GM23338 (cell line): ENCODE data around the gene TMEM212. TPM values are rescaled to one million over a fixed set of nuclear protein-coding genes. Genes with fewer than 3 reads are reported as not detected.
A peak's percentile ranks its signal among the peaks of the same experiment; 100 is the strongest.

Experiments used
- ATAC-seq: fragments of 200-7000 bp; cut with Tn5 transposase; 3 replicates; pipeline ENCODE4 v1.9.1; 2020
- DNase-seq: peaks from one replicate; pipeline ENCODE4 v3.0.0-alpha.2; 2015; ENCODE audit warnings: low spot score
- H2AFZ ChIP-seq: fragments of 200-600 bp; sonication (generic); 2 replicates; pipeline ENCODE4 v1.8.0; 2016; ENCODE audit warnings: antibody characterized with exemption, mild to moderate bottlenecking, moderate library complexity
- H3F3A ChIP-seq: fragments of 200-600 bp; sonication (generic); replicated peaks from 2 replicates; pipeline ENCODE4 v1.8.0; 2017; ENCODE audit warnings: antibody characterized with exemption, mixed run types, low read depth
- H3K27ac ChIP-seq: fragments of 200-600 bp; sonication (generic); 2 replicates; pipeline ENCODE4 v1.6.1; 2016; ENCODE audit warnings: low read depth
- H3K27me3 ChIP-seq: fragments of 200-600 bp; sonication (generic); 2 replicates; pipeline ENCODE4 v1.8.0; 2016; ENCODE audit warnings: mild to moderate bottlenecking, mixed run types, moderate library complexity; ENCODE audit not compliant: insufficient read depth
- H3K36me3 ChIP-seq: fragments of 200-600 bp; sonication (generic); 2 replicates; pipeline ENCODE4 v1.8.0; 2016; ENCODE audit warnings: mild to moderate bottlenecking; ENCODE audit not compliant: insufficient read depth
- H3K4me1 ChIP-seq: fragments of 200-600 bp; sonication (generic); 2 replicates; pipeline ENCODE4 v1.8.0; 2016; ENCODE audit warnings: mild to moderate bottlenecking, moderate library complexity; ENCODE audit not compliant: insufficient read depth
- H3K4me2 ChIP-seq: fragments of 200-600 bp; sonication (generic); 2 replicates; pipeline ENCODE4 v1.7.1; 2017; ENCODE audit warnings: mixed run types
- H3K4me3 ChIP-seq: fragments of 200-600 bp; sonication (generic); 2 replicates; pipeline ENCODE4 v1.6.1; 2016; ENCODE audit warnings: mixed run types
- H3K79me2 ChIP-seq: fragments of 200-600 bp; sonication (generic); replicated peaks from 2 replicates; pipeline ENCODE4 v1.8.0; 2017; ENCODE audit warnings: mild to moderate bottlenecking; ENCODE audit not compliant: insufficient read depth
- H3K9me2 ChIP-seq: fragments of 200-600 bp; sonication (generic); 2 replicates; pipeline ENCODE4 v1.8.0; 2017; ENCODE audit not compliant: insufficient read depth
- H4K20me1 ChIP-seq: fragments of 200-600 bp; sonication (generic); replicated peaks from 2 replicates; pipeline ENCODE4 v1.8.0; 2017; ENCODE audit warnings: mild to moderate bottlenecking; ENCODE audit not compliant: insufficient read depth
- H3K27ac Mint-ChIP-seq: 2 replicates; pipeline ENCODE4 v1.8.0; 2020; ENCODE audit warnings: inconsistent platforms, mild to moderate bottlenecking, moderate library complexity, mixed read lengths
- H3K27me3 Mint-ChIP-seq: 3 replicates; pipeline ENCODE4 v1.8.0; 2022; ENCODE audit warnings: low read depth, mild to moderate bottlenecking, moderate library complexity, mixed read lengths, inconsistent platforms; ENCODE audit not compliant: insufficient read depth, poor library complexity
- H3K36me3 Mint-ChIP-seq: 3 replicates; pipeline ENCODE4 v1.8.0; 2021; ENCODE audit warnings: low read depth, mild to moderate bottlenecking, inconsistent platforms, moderate library complexity, mixed read lengths
- H3K4me1 Mint-ChIP-seq: 3 replicates; pipeline ENCODE4 v1.8.0; 2020; ENCODE audit warnings: mild to moderate bottlenecking, inconsistent platforms, mixed read lengths
- H3K4me3 Mint-ChIP-seq: 3 replicates; pipeline ENCODE4 v1.8.0; 2021; ENCODE audit warnings: moderate library complexity, mild to moderate bottlenecking, inconsistent platforms, mixed read lengths
- H3K9me3 Mint-ChIP-seq: 3 replicates; pipeline ENCODE4 v1.8.0; 2020; ENCODE audit warnings: moderate library complexity, mild to moderate bottlenecking, inconsistent platforms, mixed read lengths
- REST ChIP-seq: IDR thresholded peaks from one replicate; pipeline ENCODE4 v1.6.1; 2018; ENCODE audit warnings: antibody characterized with exemption; ENCODE audit not compliant: unreplicated experiment
- ZNF114 ChIP-seq: fragments of 250-450 bp; sonication (Bioruptor Pico); IDR thresholded peaks from 2 replicates; pipeline ENCODE4 v1.5.0; 2020; ENCODE audit warnings: mild to moderate bottlenecking, moderate library complexity
- ZNF462 ChIP-seq: fragments of 250-450 bp; sonication (Bioruptor Pico); IDR thresholded peaks from 2 replicates; pipeline ENCODE4 v1.5.0; 2020; ENCODE audit warnings: mild to moderate bottlenecking, moderate library complexity
- polyA plus RNA-seq: library from polyadenylated mRNA; unstranded; fragments of >200 nt; fragmentation: Nextera tagmentation; extraction: Ambion mirVana; gene quantifications from 2 replicates; pipeline ENCODE4 v1.2.1, GENCODE V29; 2016
- total RNA-seq: library from RNA; depleted of rRNA; stranded (reverse); fragments of >200 nt; shearing (Covaris generic); gene quantifications from 2 replicates; pipeline ENCODE4 v1.2.3, GENCODE V29; 2014

The TMEM212 gene
- total and polyA plus RNA-seq, 2 experiments from 2014 or later = not detected

GRCh38 chr3:171898192-171898591 is 55.0 kb downstream of the TMEM212 start:
- TF ChIP-seq ZNF114 = no peak
- DNase-seq (no peak), ATAC-seq (no peak)
- Histone ChIP-seq H3F3A (no peaks in the 10 kb centered on the region), H2AFZ (no peak overlapping the region), H3K4me2 (no peak overlapping the region), H3K27me3 (no peaks in the 10 kb centered on the region), H3K4me1 (0 out of 2 replicates have a peak, but pooled peaks cover 9% of the 10 kb centered on the region), H3K9me2 (peaks cover 6% of the 10 kb centered on the region), H3K27ac (no peak overlapping the region), H4K20me1 (no peaks in the 10 kb centered on the region), H3K79me2 (no peaks in the 10 kb centered on the region), H3K4me3 (no peak overlapping the region), H3K36me3 (no peaks in the 10 kb centered on the region)
- Mint-ChIP-seq H3K27me3 (peaks cover 2% of the 10 kb centered on the region), H3K36me3 (no peaks in the 10 kb centered on the region), H3K9me3 (no peaks in the 10 kb centered on the region), H3K4me3 (no peak overlapping the region), H3K27ac (no peak overlapping the region), H3K4me1 (peaks cover 17% of the 10 kb centered on the region)

- Histone ChIP-seq H3K79me2 (no peaks in the 10 kb centered on the region), H3K4me1 (0 out of 2 replicates have a peak, but pooled peaks cover 2% of the 10 kb centered on the region), H4K20me1 (no peaks in the 10 kb centered on the region), H3K4me3 (no peak overlapping the region), H3K27ac (no peak overlapping the region), H3K36me3 (no peaks in the 10 kb centered on the region), H3K27me3 (no peaks in the 10 kb centered on the region), H3K4me2 (no peak overlapping the region), H2AFZ (peak overlapping the region; percentile 90), H3K9me2 (peaks cover 6% of the 10 kb centered on the region), H3F3A (no peaks in the 10 kb centered on the region)
- no peaks in the 10 kb centered on the region for H3K36me3 Mint-ChIP-seq
- no peak for TF ChIP-seq ZNF462 (CRISPR knock-in tag)
- no peak for TF ChIP-seq REST
- peaks cover 2% of the 10 kb centered on the region for H3K27me3 Mint-ChIP-seq
- H3K27ac Mint-ChIP-seq = no peak overlapping the region
- H3K9me3 Mint-ChIP-seq = no peaks in the 10 kb centered on the region
- peaks cover 6% of the 10 kb centered on the region for H3K4me1 Mint-ChIP-seq
- no peak overlapping the region for H3K4me3 Mint-ChIP-seq
- DNase-seq = no peak
- no peak for ATAC-seq
These were observed 57.3 kb downstream of the TMEM212 start for GRCh38 chr3:171900446-171900845.
